Loucy (cell line): ENCODE results near the gene HSPA4L.

Experiments
- H2AFZ ChIP-seq: fragments of 200-600 bp; sonication (generic); 2 replicates; pipeline ENCODE4 v1.6.0; 2016; ENCODE audit warnings: antibody characterized with exemption, mild to moderate bottlenecking, low read length, moderate library complexity
- H3F3A ChIP-seq: fragments of 200-600 bp; 2 replicates; pipeline ENCODE4 v1.6.0; 2016; ENCODE audit warnings: antibody characterized with exemption, low read depth, mild to moderate bottlenecking
- H3K27me3 ChIP-seq: fragments of 200-600 bp; sonication (generic); 2 replicates; pipeline ENCODE4 v1.6.1; 2014; ENCODE audit warnings: low read length, mild to moderate bottlenecking; ENCODE audit not compliant: insufficient read depth, poor library complexity, severe bottlenecking
- H3K36me3 ChIP-seq: fragments of 200-600 bp; sonication (generic); 2 replicates; pipeline ENCODE4 v1.6.1; 2016; ENCODE audit warnings: low read length; ENCODE audit not compliant: insufficient read depth
- H3K4me1 ChIP-seq: fragments of 200-600 bp; sonication (generic); 2 replicates; pipeline ENCODE4 v1.5.1; 2014; ENCODE audit warnings: low read length, mild to moderate bottlenecking; ENCODE audit not compliant: insufficient read depth, poor library complexity, severe bottlenecking
- H3K4me2 ChIP-seq: fragments of 200-600 bp; sonication (generic); 2 replicates; pipeline ENCODE4 v1.6.0; 2014; ENCODE audit warnings: antibody characterized with exemption, low read length, low read depth, mild to moderate bottlenecking; ENCODE audit not compliant: poor library complexity, severe bottlenecking
- H3K4me3 ChIP-seq: fragments of 200-600 bp; sonication (generic); 2 replicates; pipeline ENCODE4 v1.5.1; 2014; ENCODE audit warnings: low read length, mild to moderate bottlenecking, mixed read lengths; ENCODE audit not compliant: poor library complexity, severe bottlenecking
- H3K79me2 ChIP-seq: fragments of 200-600 bp; sonication (generic); 2 replicates; pipeline ENCODE4 v1.6.1; 2014; ENCODE audit warnings: low read length; ENCODE audit not compliant: insufficient read depth
- H3K9ac ChIP-seq: fragments of 200-600 bp; sonication (generic); 2 replicates; pipeline ENCODE4 v1.6.0; 2014; ENCODE audit warnings: mild to moderate bottlenecking, low read depth, low read length, moderate library complexity; ENCODE audit not compliant: poor library complexity, severe bottlenecking
- H3K9me2 ChIP-seq: fragments of 200-600 bp; sonication (generic); replicated peaks from 2 replicates; pipeline ENCODE4 v1.6.1; 2016; ENCODE audit warnings: low read depth, low read length, mixed read lengths
- H3K9me3 ChIP-seq: fragments of 200-600 bp; sonication (generic); 2 replicates; pipeline ENCODE4 v1.6.1; 2014; ENCODE audit warnings: mild to moderate bottlenecking, antibody characterized with exemption, low read length, low read depth; ENCODE audit not compliant: insufficient read depth
- H4K20me1 ChIP-seq: fragments of 200-600 bp; sonication (generic); 2 replicates; pipeline ENCODE4 v1.6.0; 2014; ENCODE audit warnings: antibody characterized with exemption, low read length, mild to moderate bottlenecking; ENCODE audit not compliant: insufficient read depth, poor library complexity, severe bottlenecking
- EZH2phosphoT487 ChIP-seq: fragments of 200-600 bp; IDR thresholded peaks from 2 replicates; pipeline ENCODE4 v1.6.1; 2018; ENCODE audit warnings: antibody characterized with exemption, mild to moderate bottlenecking, moderate library complexity, borderline replicate concordance
- TF ChIP-seq, protein P1 (sequence below): fragments of 200-600 bp; sonication (generic); conservative IDR thresholded peaks from 2 replicates; pipeline ENCODE4 v1.5.1; 2014; ENCODE audit warnings: mild to moderate bottlenecking, antibody characterized with exemption, low read length

The HSPA4L gene

DNA sequence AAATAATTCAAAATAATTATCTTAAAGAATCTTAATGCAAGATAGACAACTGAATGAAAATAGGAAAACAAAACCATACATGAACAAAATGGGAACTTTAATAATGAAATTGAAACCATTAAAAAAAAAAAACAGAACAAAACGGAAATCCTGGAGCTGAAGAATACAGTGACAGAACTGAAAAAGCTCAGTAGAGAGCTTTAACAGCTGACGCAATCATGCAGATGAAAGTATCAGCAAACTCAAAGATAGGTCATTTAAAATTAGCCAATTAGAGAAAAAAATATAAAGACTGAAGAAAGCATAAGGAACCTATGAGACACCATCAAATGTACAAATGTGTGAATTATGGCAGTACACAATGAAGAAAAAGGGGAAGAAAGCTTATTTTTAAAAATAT is 33.2 kb upstream of the HSPA4L start:
- TF ChIP-seq EZH2phosphoT487 = no peak
- TF ChIP-seq, protein P1, sequence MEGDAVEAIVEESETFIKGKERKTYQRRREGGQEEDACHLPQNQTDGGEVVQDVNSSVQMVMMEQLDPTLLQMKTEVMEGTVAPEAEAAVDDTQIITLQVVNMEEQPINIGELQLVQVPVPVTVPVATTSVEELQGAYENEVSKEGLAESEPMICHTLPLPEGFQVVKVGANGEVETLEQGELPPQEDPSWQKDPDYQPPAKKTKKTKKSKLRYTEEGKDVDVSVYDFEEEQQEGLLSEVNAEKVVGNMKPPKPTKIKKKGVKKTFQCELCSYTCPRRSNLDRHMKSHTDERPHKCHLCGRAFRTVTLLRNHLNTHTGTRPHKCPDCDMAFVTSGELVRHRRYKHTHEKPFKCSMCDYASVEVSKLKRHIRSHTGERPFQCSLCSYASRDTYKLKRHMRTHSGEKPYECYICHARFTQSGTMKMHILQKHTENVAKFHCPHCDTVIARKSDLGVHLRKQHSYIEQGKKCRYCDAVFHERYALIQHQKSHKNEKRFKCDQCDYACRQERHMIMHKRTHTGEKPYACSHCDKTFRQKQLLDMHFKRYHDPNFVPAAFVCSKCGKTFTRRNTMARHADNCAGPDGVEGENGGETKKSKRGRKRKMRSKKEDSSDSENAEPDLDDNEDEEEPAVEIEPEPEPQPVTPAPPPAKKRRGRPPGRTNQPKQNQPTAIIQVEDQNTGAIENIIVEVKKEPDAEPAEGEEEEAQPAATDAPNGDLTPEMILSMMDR = no peak
- no peak overlapping the region for H2AFZ ChIP-seq

DNA sequence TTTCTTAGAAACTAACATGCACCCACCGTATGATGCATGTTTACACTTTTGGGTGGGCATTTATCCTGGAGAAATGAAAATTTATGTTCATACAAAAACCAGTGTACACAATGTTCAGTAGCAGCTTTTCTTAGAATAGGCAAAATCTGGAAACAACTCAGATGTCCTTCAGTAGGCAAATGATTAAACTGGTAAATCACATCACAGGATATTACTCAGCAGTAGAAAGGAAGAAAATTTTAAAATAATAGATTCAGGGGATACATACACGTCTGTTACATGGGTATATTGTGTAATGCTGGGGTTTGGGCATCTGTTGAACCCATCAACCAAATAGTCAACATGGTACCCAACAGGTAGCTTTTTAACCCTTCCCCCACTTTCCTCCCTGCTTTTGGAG is 25.2 kb upstream of the HSPA4L start:
- H3K4me2 ChIP-seq = no peak overlapping the region
- H3K9ac ChIP-seq = no peak overlapping the region
- no peaks in the 10 kb centered on the region for H3K4me1 ChIP-seq
- no peaks in the 10 kb centered on the region for H3K9me3 ChIP-seq
- H3F3A ChIP-seq = no peaks in the 10 kb centered on the region
- H3K9me2 ChIP-seq = no peaks in the 10 kb centered on the region
- no peaks in the 10 kb centered on the region for H4K20me1 ChIP-seq
- H2AFZ ChIP-seq = no peak overlapping the region
- H3K4me3 ChIP-seq = no peak overlapping the region
- H3K27me3 ChIP-seq = no peaks in the 10 kb centered on the region
- no peaks in the 10 kb centered on the region for H3K79me2 ChIP-seq
- TF ChIP-seq, protein P1 = no peak
- TF ChIP-seq EZH2phosphoT487 = no peak
- H3K36me3 ChIP-seq = no peaks in the 10 kb centered on the region

More for the DNA sequence above, 33.2 kb upstream of the HSPA4L start:
- peaks cover 11% of the 10 kb centered on the region; the same call in 1 of the 2 replicates for H3K9me3 ChIP-seq
- no peaks in the 10 kb centered on the region for H3K27me3 ChIP-seq
- H3K9ac ChIP-seq = no peak overlapping the region
- no peaks in the 10 kb centered on the region for H3F3A ChIP-seq
- H3K4me1 ChIP-seq = no peaks in the 10 kb centered on the region
- H3K79me2 ChIP-seq = no peaks in the 10 kb centered on the region
- no peaks in the 10 kb centered on the region for H3K9me2 ChIP-seq
- no peak overlapping the region for H3K4me2 ChIP-seq
- no peaks in the 10 kb centered on the region for H3K36me3 ChIP-seq
- H3K4me3 ChIP-seq = no peak overlapping the region
- no peaks in the 10 kb centered on the region for H4K20me1 ChIP-seq

DNA sequence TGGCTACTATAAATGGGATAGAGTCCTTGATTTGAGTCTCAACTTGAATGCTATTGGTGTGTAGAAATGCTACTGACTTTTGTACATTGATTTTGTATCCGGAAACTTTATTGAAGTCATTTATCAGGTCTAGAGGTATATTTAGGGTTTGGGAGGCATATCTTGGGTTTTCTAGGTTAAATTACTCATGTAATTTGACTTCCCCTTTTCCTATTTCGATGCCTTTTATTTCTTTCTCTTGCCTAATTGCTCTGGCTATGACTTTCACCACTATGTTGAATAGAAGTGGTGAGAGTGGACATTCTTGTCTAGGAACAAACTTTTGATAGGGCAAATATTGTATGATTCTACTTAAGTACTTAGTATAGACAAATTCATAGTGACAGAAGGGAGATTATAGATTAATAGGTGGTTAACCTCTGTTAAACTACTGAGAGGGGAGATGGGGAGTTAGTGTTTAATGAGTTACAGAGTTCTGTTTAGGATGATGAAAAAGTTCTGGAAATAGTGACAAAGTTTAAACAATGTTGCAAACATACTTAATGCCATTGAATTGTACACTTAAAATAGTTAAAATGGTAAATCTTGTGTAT is 22.8 kb upstream of the HSPA4L start:
- H3K9ac ChIP-seq = no peak overlapping the region
- no peaks in the 10 kb centered on the region for H3K27me3 ChIP-seq
- no peaks in the 10 kb centered on the region for H3F3A ChIP-seq
- no peaks in the 10 kb centered on the region for H4K20me1 ChIP-seq
- H3K9me2 ChIP-seq = no peaks in the 10 kb centered on the region
- TF ChIP-seq, protein P1 = no peak
- no peak for TF ChIP-seq EZH2phosphoT487
- no peaks in the 10 kb centered on the region for H3K9me3 ChIP-seq
- H3K4me1 ChIP-seq = no peaks in the 10 kb centered on the region
- no peaks in the 10 kb centered on the region for H3K36me3 ChIP-seq
- H3K79me2 ChIP-seq = no peaks in the 10 kb centered on the region
- H2AFZ ChIP-seq = no peak overlapping the region
- H3K4me3 ChIP-seq = no peak overlapping the region
- no peak overlapping the region for H3K4me2 ChIP-seq
